Common myeloid progenitor, CD34-positive (primary cell): ENCODE results near the gene ACAP2.

ENCODE experiments used
- CTCF ChIA-PET: fragments of 350-600 bp; sonication (Branson Sonifier 250); formaldehyde crosslinking; loops from one replicate; lab custom pipeline; 2021; ENCODE audit warnings: antibody characterized with exemption; lab: Charles Lee
- POLR2A ChIA-PET: fragments of 350-600 bp; sonication (Branson Sonifier 250); formaldehyde crosslinking; loops from one replicate; lab custom pipeline; 2021; ENCODE audit warnings: antibody characterized with exemption; lab: Charles Lee
- DNase-seq, 3 donors: peaks; one replicate each; pipeline versions ENCODE4 v3.0.0 to v3.0.0-alpha.2; 2013
- H3K27ac ChIP-seq, 2 experiments: 1 replicate in 1 of 2; 2 replicates in 1 of 2; pipeline ENCODE4 v1.7.0; 2013; ENCODE audit warnings: inconsistent platforms in 2 of 2, low read length in 2 of 2, mild to moderate bottlenecking in 2 of 2, low read depth in 1 of 2, moderate library complexity in 1 of 2; ENCODE audit not compliant: severe bottlenecking in 2 of 2, insufficient read depth in 1 of 2, poor library complexity in 1 of 2
- H3K27me3 ChIP-seq, 5 experiments: replicated peaks in 2 of 5; 1 replicate in 3 of 5; 2 replicates in 2 of 5; pipeline versions ENCODE4 v1.6.1 to v1.7.0; 2013; ENCODE audit warnings: low read length in 4 of 5, mild to moderate bottlenecking in 2 of 5, moderate library complexity in 2 of 5, inconsistent platforms in 1 of 5; ENCODE audit not compliant: insufficient read depth in 5 of 5, control insufficient read depth in 4 of 5
- H3K36me3 ChIP-seq, 4 experiments: 1 replicate in 2 of 4; 2 replicates in 2 of 4; pipeline versions ENCODE4 v1.6.1 to v1.7.0; 2013; ENCODE audit warnings: low read length in 3 of 4, control low read depth in 1 of 4, mild to moderate bottlenecking in 1 of 4; ENCODE audit not compliant: control insufficient read depth in 4 of 4, insufficient read depth in 4 of 4
- H3K4me1 ChIP-seq, 4 experiments: 1 replicate in 3 of 4; 2 replicates in 1 of 4; pipeline versions ENCODE4 v1.6.1 to v1.7.1; 2013; ENCODE audit warnings: low read length in 3 of 4, mild to moderate bottlenecking in 3 of 4, control low read depth in 1 of 4, inconsistent platforms in 1 of 4, moderate library complexity in 1 of 4; ENCODE audit not compliant: control insufficient read depth in 4 of 4, insufficient read depth in 4 of 4; ENCODE audit errors: control extremely low read depth in 1 of 4
- H3K4me3 ChIP-seq, 7 experiments: 1 replicate in 4 of 7; 2 replicates in 3 of 7; pipeline versions ENCODE4 v1.5.1 to v1.7.0; 2013; ENCODE audit warnings: mild to moderate bottlenecking in 7 of 7, low read length in 6 of 7, moderate library complexity in 6 of 7, inconsistent platforms in 2 of 7, low read depth in 2 of 7, control low read depth in 1 of 7; ENCODE audit not compliant: insufficient read depth in 4 of 7, control insufficient read depth in 1 of 7; ENCODE audit errors: extremely low read depth in 1 of 7
- H3K9me3 ChIP-seq, 5 experiments: 1 replicate in 4 of 5; 2 replicates in 1 of 5; pipeline versions ENCODE4 v1.6.1 to v1.7.1; 2013; ENCODE audit warnings: low read length in 4 of 5, mild to moderate bottlenecking in 2 of 5, inconsistent platforms in 1 of 5, low read depth in 1 of 5, moderate library complexity in 1 of 5; ENCODE audit not compliant: control insufficient read depth in 4 of 5, insufficient read depth in 2 of 5; ENCODE audit errors: control extremely low read depth in 1 of 5
- WGBS: methylation state at CpG from one replicate; pipeline ENCODE4 v1.1.5; 2013; ENCODE audit not compliant: insufficient coverage; 5-methylcytosine and 5-hydroxymethylcytosine counted together

The ACAP2 gene

GRCh38 chr3:195258449-195259153 lies 184.2 kb downstream of the ACAP2 start:
- Histone ChIP-seq H3K4me3 (peak overlapping the region in 1 of 7 experiments; percentile 53), H3K4me1 (peaks cover 4 to 58% (median 36%) of the 10 kb centered on the region in 4 experiments), H3K9me3 (no peaks in the 10 kb centered on the region), H3K27ac (peak overlapping the region; percentile 53 to 84), H3K36me3 (peaks cover 0 to 20% (median 1%) of the 10 kb centered on the region in 4 experiments), H3K27me3 (no peaks in the 10 kb centered on the region)
- ChIA-PET POLR2A (interaction anchor here (0.7 to 0.9 kb wide), 2 partner anchors 107 to 586 kb away, joined by 3 read pairs; partner anchors contain the start of gene LSG1), CTCF (interaction anchor here (0.7 to 2.5 kb wide), 8 partner anchors 8 to 546 kb away, joined by 3 to 11 read pairs (median 4); no protein-coding TSS in a partner anchor)
- peak in 1 of 3 donors; percentile 18 for DNase-seq
- WGBS: 61% methylated on average over 13 of the region's 14 CpGs

- peak in 2 of 3 donors; percentile 21 to 24 for DNase-seq
- H3K4me1 ChIP-seq: peaks cover 4 to 59% (median 38%) of the 10 kb centered on the region in 4 experiments
- no peak overlapping the region for H3K4me3 ChIP-seq
- ChIA-PET POLR2A (interaction anchor here (0.8 to 1.1 kb wide), 2 partner anchors 31 to 102 kb away, joined by 3 read pairs; no protein-coding TSS in a partner anchor), CTCF (interaction anchor here (1.1 to 5.5 kb wide), 14 partner anchors 14 to 587 kb away, joined by 3 to 22 read pairs (median 4); no protein-coding TSS in a partner anchor)
- no peaks in the 10 kb centered on the region for H3K27me3 ChIP-seq
- H3K9me3 ChIP-seq: no peaks in the 10 kb centered on the region
- peaks cover 0 to 16% (median 1%) of the 10 kb centered on the region in 4 experiments for H3K36me3 ChIP-seq
- H3K27ac ChIP-seq: no peak overlapping the region
- WGBS: 93% methylated on average over 13 of the region's 16 CpGs
Observed at GRCh38 chr3:195257454-195258448, 185.1 kb downstream of the ACAP2 start.

GRCh38 chr3:195256639-195257453 lies 186.0 kb downstream of the ACAP2 start:
- ChIA-PET POLR2A (interaction anchor here (0.8 to 1.1 kb wide), 2 partner anchors 30 to 101 kb away, joined by 3 read pairs; no protein-coding TSS in a partner anchor), CTCF (interaction anchor here (1.1 to 5.5 kb wide), 11 partner anchors 13 to 586 kb away, joined by 3 to 22 read pairs (median 4); no protein-coding TSS in a partner anchor)
- no peak overlapping the region for H3K4me3 ChIP-seq
- H3K27ac ChIP-seq: no peak overlapping the region
- whole genome bisulfite sequencing: 98% methylated on average over 19 of the region's 19 CpGs
- H3K9me3 ChIP-seq: no peaks in the 10 kb centered on the region
- H3K27me3 ChIP-seq: no peaks in the 10 kb centered on the region
- H3K4me1 ChIP-seq: peaks cover 5 to 61% (median 39%) of the 10 kb centered on the region in 4 experiments
- DNase-seq: no peak
- H3K36me3 ChIP-seq: peaks cover 0 to 16% (median 1%) of the 10 kb centered on the region in 4 experiments

GRCh38 chr3:195255571-195256501 lies 187.0 kb downstream of the ACAP2 start:
- 97% methylated on average over 21 of the region's 22 CpGs for WGBS
- H3K27ac ChIP-seq: no peak overlapping the region
- DNase-seq: no peak
- CTCF ChIA-PET: interaction anchor here (1.0 to 5.5 kb wide), 12 partner anchors 12 to 585 kb away, joined by 3 to 22 read pairs (median 4); partner anchors contain the start of gene LSG1
- H3K36me3 ChIP-seq: peaks cover 0 to 16% (median 1%) of the 10 kb centered on the region in 4 experiments
- H3K9me3 ChIP-seq: no peaks in the 10 kb centered on the region
- H3K27me3 ChIP-seq: no peaks in the 10 kb centered on the region
- H3K4me3 ChIP-seq: no peak overlapping the region
- peaks cover 5 to 64% (median 44%) of the 10 kb centered on the region in 4 experiments for H3K4me1 ChIP-seq
- POLR2A ChIA-PET: no interaction called here

DNA sequence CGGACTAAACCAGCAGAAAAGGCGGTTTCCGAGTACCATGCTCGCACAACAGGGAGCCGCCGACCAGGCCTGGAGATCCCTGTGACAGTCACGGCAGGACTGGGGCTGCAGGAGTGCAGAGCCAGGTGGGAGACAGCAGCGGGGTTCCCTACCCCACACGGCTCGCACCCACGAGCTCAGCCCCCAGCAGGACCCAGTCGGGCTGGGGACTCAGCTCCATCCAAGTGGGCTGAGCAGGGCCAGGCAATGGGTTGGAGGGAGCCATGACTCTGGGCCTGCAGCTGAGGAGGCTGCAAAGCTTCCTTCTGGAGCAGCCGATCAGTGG lies 187.7 kb downstream of the ACAP2 start:
- WGBS: 93% methylated on average over 13 of the region's 13 CpGs
- DNase-seq: no peak
- CTCF ChIA-PET: interaction anchor here (1.0 to 5.5 kb wide), 6 partner anchors 15 to 583 kb away, joined by 3 to 22 read pairs (median 4); partner anchors contain the start of gene LSG1
- Histone ChIP-seq H3K4me1 (peaks cover 8 to 62% (median 43%) of the 10 kb centered on the region in 4 experiments), H3K4me3 (no peak overlapping the region), H3K27me3 (no peaks in the 10 kb centered on the region), H3K36me3 (peaks cover 0 to 16% (median 1%) of the 10 kb centered on the region in 4 experiments), H3K9me3 (no peaks in the 10 kb centered on the region), H3K27ac (no peak overlapping the region)
- POLR2A ChIA-PET: no interaction called here
